22Rv1 (cell line): Measurements from ENCODE around the gene CAMK2D.

ENCODE experiments used
- ZFX ChIP-seq: fragments of 450-650 bp; IDR thresholded peaks from 2 replicates; pipeline ENCODE4 v1.6.1; 2017; ENCODE audit warnings: antibody characterized with exemption, borderline replicate concordance
- TF ChIP-seq, protein P1 (sequence below): fragments of 450-650 bp; IDR thresholded peaks from 2 replicates; pipeline ENCODE4 v1.5.1; 2017; ENCODE audit warnings: mild to moderate bottlenecking

DNA sequence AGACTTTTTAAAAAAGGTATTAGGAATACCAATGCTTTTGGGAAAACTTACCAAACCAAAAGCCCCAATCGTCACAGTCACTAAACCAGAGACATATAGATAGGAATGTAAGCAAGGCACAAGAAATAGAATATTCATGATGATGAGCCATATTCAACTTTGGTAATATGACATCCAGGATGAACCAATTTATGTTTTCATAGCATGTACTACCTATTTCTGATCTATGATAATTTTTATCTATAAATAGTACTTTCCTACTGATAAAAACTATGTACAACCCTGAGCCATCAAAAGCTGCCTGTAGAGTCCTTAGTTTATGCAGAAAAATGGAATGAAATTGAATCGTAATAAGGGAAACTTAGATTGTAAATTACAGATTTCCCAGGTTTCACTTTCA, 18.9 kb downstream of the CAMK2D start:
- TF ChIP-seq, protein P1, sequence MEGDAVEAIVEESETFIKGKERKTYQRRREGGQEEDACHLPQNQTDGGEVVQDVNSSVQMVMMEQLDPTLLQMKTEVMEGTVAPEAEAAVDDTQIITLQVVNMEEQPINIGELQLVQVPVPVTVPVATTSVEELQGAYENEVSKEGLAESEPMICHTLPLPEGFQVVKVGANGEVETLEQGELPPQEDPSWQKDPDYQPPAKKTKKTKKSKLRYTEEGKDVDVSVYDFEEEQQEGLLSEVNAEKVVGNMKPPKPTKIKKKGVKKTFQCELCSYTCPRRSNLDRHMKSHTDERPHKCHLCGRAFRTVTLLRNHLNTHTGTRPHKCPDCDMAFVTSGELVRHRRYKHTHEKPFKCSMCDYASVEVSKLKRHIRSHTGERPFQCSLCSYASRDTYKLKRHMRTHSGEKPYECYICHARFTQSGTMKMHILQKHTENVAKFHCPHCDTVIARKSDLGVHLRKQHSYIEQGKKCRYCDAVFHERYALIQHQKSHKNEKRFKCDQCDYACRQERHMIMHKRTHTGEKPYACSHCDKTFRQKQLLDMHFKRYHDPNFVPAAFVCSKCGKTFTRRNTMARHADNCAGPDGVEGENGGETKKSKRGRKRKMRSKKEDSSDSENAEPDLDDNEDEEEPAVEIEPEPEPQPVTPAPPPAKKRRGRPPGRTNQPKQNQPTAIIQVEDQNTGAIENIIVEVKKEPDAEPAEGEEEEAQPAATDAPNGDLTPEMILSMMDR: no peak
- TF ChIP-seq ZFX: no peak
